Hippocampal formation (tissue), 2 donors: ENCODE results near the gene SLC38A1.
"Not testable (repeated sequence)": the region's sequence is repeated elsewhere in the genome, so short reads cannot be mapped to it uniquely, and the experiment has no call there.

Experiments
- DNase-seq, 2 donors: peaks; one replicate each; lab custom pipeline; 2025; lab: John Stamatoyannopoulos, UW

SLC38A1 gene

DNA sequence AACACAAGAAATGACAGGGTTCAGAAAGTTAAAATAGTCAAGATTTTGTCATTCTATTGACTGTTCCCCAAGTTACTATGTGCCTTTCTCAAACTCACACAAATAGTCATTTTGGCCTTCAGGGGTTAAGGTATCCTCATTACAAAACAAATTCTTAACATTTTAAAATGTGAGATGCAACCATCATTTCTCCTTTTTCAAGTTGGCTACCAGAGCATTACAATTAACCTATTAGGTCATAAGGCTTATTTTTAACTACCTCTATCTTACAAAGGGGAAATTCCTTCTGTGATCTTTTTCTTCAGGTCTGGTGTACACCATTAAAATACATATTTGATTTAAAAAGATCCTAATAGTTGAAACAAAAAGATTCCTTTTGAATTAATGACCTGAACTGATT, 61.2 kb downstream of the SLC38A1 start:
- DNase-seq = no peak

DNA sequence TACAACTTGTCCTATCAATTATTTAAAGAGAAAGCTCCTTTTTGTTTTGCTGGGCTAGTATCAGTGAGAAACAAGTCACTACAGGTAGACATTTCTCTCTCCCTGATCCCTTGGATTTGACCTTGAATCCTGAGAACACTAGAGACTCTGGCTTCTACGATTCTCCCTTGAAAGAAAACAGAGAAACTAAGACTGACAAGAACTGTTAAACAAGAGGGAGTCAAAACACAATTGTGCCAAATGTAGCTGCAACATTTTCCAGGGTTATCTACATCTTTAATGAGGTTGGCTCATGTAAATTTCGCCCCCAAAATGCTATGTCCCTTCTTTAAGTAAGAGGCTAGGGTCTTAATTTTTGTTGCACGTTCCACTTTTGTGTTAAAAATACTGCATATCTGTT, 62.4 kb downstream of the SLC38A1 start:
- DNase-seq = no peak

DNA sequence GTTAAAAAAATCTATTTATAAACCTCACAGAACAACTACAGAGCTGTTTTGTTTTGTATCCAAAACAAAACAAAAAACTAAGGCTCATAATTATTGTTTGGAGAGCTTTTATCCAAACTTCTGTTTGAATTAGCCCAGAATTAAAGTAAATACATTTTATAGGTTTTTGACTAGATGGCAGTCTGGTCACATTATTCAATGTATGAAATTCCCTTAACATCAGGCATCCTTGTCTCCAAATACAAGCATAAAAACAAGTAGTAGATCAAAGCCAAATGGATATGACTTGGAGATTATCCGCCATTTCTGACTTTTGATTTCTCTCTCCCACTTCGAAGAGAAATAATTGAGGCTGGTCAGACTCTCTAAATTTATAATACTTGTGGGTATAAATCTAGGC, 63.5 kb downstream of the SLC38A1 start:
- peak in 1 of 2 donors; percentile 9 for DNase-seq

DNA sequence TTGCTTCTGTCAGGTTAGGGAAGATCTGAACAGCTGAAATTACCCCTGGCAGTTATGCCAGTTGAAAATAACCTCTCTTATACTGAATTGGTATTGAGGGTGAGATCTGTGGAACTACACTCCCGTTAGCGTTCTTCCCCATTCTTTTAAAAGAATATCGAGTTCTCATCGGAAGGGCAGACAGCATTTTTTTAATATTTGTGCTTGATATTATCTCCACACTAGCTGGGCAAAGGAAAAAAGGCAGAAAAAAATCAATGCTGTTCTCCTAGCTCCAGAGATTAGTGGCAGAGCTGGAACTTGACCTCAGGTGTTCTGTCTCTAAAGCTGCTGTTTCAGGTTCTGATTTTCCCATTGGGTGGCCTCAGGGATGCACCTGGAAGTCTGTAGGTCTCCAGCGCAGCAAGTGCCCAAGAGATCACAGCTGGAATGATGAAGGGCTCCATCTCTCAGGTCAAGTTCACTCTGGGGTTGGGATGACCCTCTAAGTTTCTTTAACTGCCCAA, 67.5 kb downstream of the SLC38A1 start:
- DNase-seq = no peak

DNA sequence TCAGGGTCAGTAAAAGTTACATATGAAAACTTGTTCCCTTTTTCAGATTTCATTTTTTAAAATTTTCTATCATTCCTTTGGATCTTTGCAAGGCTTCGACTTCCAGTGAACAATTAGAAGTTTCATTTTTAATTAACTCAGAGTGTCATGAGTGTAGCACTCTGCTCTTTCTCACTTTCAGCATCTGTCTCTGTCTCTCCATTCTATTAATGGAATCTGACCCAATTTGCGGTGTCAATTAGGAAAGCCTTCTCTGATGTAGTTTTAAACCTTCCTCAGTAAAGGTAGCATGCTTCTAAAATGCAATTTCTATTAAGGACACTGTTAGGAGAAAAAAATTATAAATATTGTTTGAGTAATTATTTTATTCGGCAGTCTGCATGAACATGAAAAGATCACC, 68.3 kb downstream of the SLC38A1 start:
- no peak for DNase-seq

DNA sequence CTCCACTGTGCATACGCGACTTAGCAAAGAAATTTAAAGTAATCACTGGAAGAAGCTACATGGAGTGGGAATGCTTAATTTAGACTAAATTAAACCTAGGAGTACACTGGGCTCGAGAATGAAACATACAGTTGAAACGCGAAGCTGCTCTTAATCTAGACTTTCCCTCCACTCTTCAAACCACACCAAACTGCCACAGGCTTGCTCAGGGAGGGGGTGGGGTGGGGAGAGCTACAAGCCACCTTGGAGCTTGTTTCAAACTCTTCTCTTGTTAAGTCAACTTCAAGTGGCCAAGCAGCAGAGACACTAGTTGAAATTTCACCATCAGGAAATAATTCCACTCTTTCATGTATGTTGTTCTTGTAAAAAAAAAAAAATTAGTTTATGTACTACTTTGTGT, 69.9 kb downstream of the SLC38A1 start:
- DNase-seq = no peak

DNA sequence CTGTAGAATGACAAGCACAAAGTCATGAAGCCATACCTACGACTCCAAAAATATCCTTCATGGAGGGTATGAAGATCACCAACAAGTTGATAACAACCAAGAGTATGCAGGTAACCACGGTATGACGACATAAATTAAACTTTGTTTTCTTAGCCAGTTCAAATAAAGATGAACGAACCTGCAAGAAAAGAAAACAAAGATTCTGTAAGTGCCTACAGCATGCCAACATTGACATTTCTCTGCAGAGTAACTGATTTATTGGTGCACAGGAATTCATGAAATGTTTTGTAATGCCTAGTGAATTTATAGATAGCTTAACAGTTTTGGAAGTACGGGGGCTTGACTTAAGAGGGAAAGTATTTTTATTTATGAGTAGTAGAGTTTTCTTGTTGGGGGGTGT, 71.0 kb downstream of the SLC38A1 start:
- no peak for DNase-seq

DNA sequence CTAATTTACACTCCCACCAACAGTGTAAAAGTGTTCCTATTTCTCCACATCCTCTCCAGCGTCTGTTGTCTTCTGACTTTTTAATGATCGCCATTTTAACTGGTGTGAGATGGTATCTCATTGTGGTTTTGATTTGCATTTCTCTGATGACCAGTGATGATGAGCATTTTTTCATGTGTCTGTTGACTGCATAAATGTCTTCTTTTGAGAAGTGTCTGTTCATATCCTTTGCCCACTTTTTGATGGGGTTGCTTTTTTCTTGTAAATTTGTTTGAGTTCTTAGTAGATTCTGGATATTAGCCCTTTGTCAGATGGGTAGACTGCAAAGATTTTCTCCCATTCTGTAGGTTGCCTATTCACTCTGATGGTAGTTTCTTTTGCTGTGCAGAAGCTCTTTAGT, 78.3 kb downstream of the SLC38A1 start:
- DNase-seq = not testable (repeated sequence)

DNA sequence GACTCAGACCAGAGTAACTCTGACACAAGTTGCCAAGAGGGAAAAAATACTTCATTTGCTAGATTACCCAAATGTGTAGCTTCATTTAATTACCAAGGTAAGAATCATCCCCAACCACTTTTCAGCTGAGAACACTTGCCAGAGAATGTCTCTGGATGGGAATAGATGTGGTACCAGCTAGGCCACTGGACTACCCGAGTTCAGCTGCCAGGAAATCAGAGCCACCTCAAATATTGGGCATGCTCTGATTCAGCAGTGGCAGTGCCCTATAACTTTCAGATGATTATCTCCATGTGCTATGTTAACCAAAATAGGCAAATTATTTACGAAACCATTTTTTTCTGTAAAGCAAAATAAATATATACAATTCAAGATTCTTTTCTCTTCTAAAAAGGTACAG, 80.7 kb downstream of the SLC38A1 start:
- DNase-seq = no peak

DNA sequence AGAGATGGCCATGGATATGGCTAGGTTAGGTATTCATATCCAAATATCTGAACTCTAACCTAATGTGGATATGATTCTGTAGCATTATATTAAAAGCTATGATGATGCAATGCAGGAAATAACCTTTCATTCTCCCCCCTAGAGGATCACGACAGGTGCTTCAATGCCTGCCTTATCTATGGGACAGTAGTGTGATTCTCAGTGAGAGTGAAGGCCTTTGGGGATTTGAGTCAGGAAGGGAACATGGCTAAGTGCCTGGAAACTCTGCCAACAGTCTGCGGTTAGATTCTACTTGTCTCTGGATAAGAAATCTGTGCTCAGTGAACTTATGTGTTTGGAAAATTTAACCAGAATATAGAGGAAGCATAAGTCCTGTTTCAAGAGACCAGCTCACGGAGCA, 81.8 kb downstream of the SLC38A1 start:
- peak; percentile 10 to 21 for DNase-seq

DNA sequence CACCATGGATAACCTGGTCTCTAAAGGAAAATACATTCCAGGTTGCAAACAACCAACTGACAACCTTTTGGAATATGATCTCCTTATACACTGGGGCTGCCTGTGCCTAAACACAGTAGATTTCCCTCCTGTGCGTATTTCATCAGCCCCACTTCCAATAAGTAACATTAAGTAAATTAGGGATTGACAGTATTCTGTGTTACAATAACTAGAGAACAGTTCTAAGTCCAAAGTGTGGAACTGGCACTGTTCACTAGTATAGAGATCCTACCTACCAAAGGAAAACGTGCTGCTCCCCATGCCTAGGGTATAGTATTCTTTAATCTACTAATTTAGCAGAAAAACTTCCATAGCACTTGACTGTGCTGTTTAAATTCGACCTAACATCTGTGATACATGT, 82.8 kb downstream of the SLC38A1 start:
- DNase-seq = no peak

DNA sequence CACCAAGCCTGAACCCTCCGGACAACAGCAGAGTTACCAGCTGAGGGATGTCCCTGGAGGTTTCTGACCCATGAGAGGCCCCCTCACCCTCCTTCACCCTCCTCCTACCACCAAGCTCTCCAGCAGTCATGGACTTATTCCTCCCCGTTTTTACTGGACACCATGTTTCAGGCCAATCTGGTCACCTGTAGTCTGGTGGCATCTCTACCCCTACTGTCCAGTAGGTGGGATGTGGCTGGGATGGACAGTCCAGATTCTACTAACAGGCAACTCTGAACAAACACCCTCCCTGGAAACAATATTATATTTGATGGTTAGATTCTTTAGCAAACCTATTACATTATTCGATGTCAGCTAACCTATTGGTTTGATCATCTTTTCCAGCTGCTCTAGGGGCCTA, 83.2 kb downstream of the SLC38A1 start:
- DNase-seq = no peak

DNA sequence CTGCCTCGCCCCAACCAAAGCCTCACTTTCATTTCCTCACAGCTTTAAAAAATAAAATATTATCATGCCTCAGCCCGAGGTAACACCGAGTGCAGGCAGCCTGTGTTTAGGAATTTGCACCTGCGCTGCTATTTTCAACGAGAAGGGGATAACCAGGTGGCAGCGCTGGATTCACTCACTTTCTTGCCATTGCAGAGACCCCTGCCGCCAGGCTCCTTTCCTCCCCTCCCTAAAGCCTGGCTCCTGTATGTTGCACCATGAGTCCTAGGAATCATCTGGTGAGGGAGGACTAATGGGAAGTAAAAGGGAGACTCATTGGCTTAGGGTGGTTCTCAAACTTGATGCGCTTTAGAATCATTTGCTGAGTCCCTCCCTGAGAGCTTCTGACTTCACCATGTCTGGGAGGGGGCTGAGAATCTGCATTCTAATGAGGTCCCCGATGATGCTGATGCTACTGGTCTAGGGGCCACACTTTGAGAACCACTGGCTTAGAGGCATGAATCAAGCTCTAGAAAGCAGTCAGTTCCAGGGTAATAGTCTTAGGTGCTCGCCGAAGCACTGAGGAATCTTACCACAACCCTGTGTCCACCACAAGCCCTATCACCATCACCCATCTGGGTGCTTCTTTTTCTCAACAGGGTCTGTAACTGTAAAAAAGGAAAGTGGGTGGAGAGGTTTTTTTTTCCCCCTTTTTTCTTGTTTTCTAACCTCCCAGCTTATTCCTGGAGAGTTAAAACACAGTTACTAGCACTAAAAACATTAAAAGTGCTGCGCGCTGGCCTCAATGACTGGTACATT, 83.8 kb downstream of the SLC38A1 start:
- no peak for DNase-seq

DNA sequence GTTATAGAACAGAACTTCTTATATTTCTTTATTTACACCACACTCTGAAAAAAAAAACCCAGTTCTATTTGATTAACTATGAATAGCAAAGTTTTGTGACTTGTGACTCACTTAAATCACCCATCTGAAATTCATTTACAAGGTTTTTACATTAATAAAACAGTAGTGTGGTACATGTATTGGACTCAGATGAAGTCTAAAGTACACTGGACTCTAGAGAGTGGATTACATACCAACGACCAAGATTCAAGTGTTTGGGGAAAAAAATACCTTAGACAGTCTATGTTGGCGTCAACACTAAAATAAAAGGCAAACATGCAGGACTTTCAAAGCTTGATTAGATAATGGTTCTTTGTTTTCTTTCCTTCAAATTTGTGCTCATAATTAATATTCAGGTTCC, 85.7 kb downstream of the SLC38A1 start:
- no peak for DNase-seq

DNA sequence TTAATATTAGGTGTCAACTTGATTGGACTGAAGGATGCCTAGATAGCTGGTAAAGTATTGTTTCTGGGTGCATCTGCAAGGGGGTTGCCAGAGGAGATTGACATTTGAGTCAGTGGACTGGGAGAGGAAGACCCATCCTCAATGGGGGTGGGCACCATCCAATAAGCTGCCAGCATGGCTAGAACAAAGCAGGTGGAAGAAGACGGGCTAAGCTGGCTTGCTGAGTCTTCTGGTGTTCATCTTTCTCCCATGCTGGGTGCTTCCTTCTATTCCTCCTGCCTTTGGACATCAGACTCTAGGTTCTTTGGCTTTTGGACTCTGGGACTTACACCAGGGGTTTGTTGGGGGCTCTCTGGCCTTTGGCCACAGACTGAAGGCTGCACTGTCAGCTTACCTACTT, 87.4 kb downstream of the SLC38A1 start:
- no peak for DNase-seq

DNA sequence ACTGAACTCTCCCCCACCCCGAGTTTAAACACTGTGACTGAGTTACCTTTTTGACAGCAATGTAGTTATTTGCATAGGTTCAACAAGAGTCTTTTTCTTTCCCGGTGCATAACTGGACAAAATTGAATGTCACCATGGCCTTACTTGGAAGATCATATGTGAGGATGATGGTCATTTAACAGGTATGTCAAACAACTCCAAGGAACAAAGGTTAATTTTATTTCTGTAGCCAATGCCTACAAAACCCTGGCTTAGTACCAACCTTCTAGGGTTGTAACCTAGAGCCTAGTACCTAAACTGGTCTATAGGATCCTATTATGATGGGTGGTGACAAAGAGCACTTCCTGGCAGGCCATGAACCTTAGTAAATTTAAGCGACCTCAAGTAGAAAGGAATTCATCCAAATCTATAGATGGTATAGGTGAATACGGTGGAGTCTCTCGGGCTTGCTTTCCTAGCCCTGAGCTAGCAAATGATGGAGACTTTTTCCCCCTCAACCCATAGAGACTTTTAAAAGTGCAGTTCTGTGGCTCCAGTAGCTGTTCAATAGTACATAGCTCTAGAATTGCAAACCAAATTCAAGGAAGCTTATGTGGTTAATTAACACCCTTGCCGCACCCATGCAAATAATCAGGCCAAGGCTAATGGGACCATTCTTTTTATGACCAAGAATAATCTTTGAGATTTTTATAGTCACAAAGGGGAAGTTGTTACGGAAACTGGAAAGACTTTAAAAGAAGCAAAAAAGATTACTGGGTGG, 89.0 kb downstream of the SLC38A1 start:
- DNase-seq = no peak

DNA sequence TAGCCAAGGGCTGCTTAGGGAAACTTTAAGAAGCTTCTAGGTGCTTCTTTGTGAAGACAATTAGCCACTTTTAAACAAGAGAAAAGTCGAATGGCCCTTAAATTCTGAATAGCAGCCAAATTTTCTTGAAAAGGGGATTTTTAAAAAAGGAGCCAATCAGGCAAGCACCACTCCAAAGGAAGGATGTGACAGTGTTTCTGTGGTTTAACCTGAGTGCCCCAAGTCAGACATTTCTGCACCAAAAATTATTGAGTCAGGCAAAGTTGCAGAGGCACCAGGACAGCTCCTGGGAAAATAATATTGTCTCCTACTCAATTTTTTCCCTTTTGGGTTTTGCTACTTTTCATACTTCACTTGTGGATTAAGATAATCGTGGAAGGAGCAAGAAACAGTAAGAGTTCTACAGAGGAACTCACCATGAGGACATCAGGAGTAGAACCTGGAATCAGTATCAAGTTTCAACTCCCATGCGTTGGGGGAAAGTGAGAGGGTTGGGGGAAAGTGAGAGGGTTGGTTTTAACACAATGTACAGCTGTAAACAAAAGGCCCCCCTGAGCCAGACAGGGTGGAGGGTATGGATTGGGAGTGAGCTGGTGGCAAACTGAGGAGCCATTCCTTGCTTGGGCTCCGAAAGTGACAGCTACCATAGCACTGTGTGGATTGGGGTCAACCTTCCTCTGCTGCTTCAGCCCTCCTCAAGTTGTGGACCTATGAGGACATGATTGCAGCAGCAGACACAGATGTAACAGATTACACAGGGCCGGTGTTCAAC, 90.8 kb downstream of the SLC38A1 start:
- DNase-seq = no peak

DNA sequence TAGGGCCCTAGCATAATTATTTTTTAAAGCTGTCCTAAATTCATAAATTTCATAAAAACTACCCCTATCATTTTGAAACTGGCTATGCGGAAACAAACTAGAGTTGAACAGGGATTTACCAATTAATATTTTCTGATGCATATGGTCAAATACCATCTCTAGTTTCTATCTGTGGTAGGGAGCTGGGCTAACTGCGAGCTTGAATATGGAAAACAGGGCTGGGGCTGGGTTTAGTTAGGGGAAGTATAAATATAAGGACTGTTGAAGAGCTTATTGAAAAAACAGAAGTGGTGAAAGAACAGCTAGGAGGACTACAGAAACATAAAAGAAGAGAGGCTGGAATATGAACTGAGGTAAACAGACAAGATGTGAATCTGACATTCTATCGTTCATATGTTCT, 91.8 kb downstream of the SLC38A1 start:
- DNase-seq = no peak

DNA sequence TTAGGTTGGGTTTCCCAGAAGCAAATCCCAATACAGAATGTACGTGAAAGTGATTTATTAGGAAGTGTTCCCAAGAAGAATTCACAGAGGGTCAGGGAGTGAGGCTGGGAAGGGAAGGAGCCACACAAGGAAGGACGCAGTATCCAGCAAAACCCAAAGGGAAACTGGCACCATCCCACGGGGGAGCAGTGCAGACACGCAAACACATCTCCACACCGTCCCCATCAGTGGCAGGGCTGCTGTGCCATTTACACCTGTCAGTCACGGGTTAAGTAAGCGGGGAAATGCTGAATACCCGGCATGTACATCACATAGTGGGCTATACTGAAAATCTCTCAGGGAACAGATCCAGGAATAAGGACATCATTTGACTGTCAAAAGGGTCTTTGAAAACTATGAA, 93.9 kb downstream of the SLC38A1 start:
- no peak for DNase-seq

DNA sequence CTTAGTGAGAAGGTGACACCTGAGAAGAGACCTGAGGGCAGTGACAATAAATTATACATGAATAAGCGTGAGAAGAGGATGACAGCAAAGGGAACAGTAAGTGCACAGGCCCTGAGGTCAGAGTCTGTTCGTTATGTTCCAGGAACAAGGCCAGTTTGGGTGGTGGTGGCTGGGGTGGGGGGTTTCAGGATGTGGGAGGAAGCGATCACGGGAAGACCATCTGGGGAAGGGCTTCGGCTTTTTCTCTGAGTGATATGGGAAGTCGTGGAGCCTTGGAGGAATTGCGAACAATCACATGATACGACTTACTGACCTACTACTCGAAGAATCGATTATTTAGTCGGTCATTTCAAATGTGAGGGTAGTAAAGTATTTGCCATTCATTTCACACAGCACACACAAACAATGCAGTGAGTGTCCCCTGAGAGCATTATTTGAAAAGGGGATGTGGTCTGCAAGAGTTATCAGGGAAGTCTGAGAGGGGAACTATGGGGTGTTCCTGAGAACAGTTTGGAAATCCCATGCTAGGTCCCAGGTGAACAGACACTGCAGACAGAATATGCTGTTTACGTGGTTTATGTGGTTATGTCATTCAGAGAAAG, 94.7 kb downstream of the SLC38A1 start:
- DNase-seq = no peak

DNA sequence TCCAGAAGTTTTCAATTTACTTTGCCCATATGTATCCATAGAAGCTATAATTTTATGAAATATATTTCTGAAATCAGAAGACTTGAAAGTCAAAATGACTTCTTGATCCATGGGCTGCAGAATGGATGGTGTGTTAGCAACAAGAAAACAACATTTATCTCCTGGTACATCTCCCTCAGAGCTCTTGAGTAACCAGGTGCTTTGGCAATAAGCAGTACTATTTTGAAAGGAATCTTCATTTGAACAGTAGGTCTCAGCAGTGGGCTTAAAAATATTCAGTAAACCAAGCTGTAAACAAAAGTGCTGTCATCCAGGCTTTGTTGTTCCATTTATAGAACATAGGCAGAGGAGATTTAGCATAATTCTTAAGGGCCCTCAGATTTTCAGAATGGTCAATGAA, 100.4 kb downstream of the SLC38A1 start:
- no peak for DNase-seq

DNA sequence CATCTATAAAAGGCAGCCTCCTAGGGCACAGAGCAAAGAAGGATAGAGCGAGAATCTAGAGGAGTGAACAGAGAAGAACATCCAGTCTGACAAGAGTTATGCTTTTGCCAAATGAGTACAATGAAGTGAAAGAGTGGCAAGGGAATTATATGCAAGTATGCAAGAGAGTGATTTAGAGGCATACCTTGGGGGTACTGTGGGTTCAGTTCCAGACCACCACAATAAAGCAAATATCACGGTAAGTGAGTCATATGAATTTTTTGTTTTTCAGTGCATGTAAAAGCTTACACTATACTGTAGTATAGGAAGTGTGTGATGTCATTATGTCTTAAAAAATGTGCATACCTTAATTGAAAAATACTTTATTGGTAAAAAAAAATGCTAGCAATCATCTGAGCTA, 101.4 kb downstream of the SLC38A1 start:
- no peak for DNase-seq
